GM18526 (cell line): ENCODE measurements around the gene MTHFD1L.

Experiments used
- POLR2A ChIP-seq: IDR thresholded peaks from 3 replicates; pipeline ENCODE4 v1.6.1; 2011; ENCODE audit not compliant: insufficient read length; ENCODE audit errors: extremely low read depth

MTHFD1L gene

GRCh38 chr6:151051164-151051563 lies 185.7 kb downstream of the MTHFD1L start:
- no peak for TF ChIP-seq POLR2A

GRCh38 chr6:151052021-151052646 lies 186.6 kb downstream of the MTHFD1L start:
- no peak for TF ChIP-seq POLR2A

- TF ChIP-seq POLR2A, result no peak
Observed at GRCh38 chr6:151054306-151054705, 188.8 kb downstream of the MTHFD1L start.

- TF ChIP-seq POLR2A, result no peak
Observed at GRCh38 chr6:151056230-151056907, 190.9 kb downstream of the MTHFD1L start.

GRCh38 chr6:151057061-151057460 lies 191.6 kb downstream of the MTHFD1L start:
- TF ChIP-seq POLR2A, result no peak

- no peak for TF ChIP-seq POLR2A
Observed at GRCh38 chr6:151058021-151058733, 192.7 kb downstream of the MTHFD1L start.

GRCh38 chr6:151059612-151060095 lies 194.2 kb downstream of the MTHFD1L start:
- no peak for TF ChIP-seq POLR2A

- TF ChIP-seq POLR2A, result no peak
Observed at GRCh38 chr6:151060096-151060765, 194.7 kb downstream of the MTHFD1L start.

GRCh38 chr6:151060766-151061531 lies 195.4 kb downstream of the MTHFD1L start:
- no peak for TF ChIP-seq POLR2A

- no peak for TF ChIP-seq POLR2A
Observed at GRCh38 chr6:151063352-151063751, 197.8 kb downstream of the MTHFD1L start.

- TF ChIP-seq POLR2A, result no peak
Observed at GRCh38 chr6:151063842-151064647, 198.5 kb downstream of the MTHFD1L start.

GRCh38 chr6:151065027-151065815 lies 199.7 kb downstream of the MTHFD1L start:
- no peak for TF ChIP-seq POLR2A

GRCh38 chr6:151067684-151068596 lies 202.4 kb downstream of the MTHFD1L start:
- TF ChIP-seq POLR2A, result no peak
